Spleen (tissue), 7 donors: ENCODE results near the gene CLEC16A.

Source experiments
- CTCF ChIP-seq, 11 experiments: fragments of 200-600 bp in 7 of 11; fragments of 450-650 bp in 4 of 11; sonication (generic) in 4 of 11; IDR thresholded peaks in 8 of 11; conservative IDR thresholded peaks in 3 of 11; 1 replicate in 7 of 11; 2 replicates in 4 of 11; pipeline versions ENCODE4 v1.4.0 to v1.8.0; 2016 to 2021; ENCODE audit warnings: antibody characterized with exemption in 11 of 11, inconsistent platforms in 4 of 11, mild to moderate bottlenecking in 1 of 11
- POLR2A ChIP-seq, 3 donors: fragments of 450-650 bp; IDR thresholded peaks; one replicate each; pipeline ENCODE4 v1.5.1; 2017; ENCODE audit warnings: antibody characterized with exemption in 3 of 3, mild to moderate bottlenecking in 1 of 3
- donor health status: DM: no; HTN: no; CAD: no; lungs with moderate emphysema.
- donor health status: DM: no; HTN: no; CAD: no.
- donor health status: DM: no; HTN: no; CAD: no.

DNA sequence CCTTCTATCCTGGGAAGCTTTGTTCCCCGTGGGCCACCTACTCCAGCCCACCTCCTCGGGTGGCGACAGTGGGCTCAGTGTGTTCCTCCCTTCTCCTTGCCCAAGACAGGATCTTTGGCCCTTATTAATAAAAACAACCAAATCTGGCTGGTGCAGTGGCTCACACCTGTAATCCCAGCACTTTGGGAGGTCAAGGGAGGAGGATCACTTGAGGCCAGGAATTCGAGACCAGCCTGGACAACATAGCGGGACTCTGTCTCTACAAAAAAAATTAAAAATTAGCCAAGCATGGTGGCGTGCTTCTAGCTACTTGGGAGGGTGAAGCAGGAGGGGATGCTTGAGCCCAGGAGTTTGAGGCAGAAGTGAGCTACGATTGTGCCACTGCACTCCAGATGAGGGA is 269.4 kb downstream of the CLEC16A start:
- TF ChIP-seq POLR2A (IDR thresholded peaks at IDR 0.05) (no peak), CTCF (IDR thresholded peaks at IDR 0.05 in 8 of 11, conservative IDR thresholded peaks at IDR 0.05 in 3 of 11) (no peak)
